Ectodermal cell (in vitro differentiated cells): Measurements from ENCODE around the gene LHCGR.

ENCODE experiments used
- H3K27ac ChIP-seq: 2 replicates; pipeline ENCODE4 v1.7.0; 2013; ENCODE audit warnings: mild to moderate bottlenecking, low read depth, low read length; ENCODE audit not compliant: insufficient read depth, poor library complexity, severe bottlenecking
- H3K27me3 ChIP-seq: 2 replicates; pipeline ENCODE4 v1.7.0; 2013; ENCODE audit warnings: mild to moderate bottlenecking, low read length; ENCODE audit not compliant: insufficient read depth, control insufficient read depth, poor library complexity, severe bottlenecking
- H3K36me3 ChIP-seq: one replicate; pipeline ENCODE4 v1.7.0; 2013; ENCODE audit warnings: low read length; ENCODE audit not compliant: control insufficient read depth, insufficient read depth
- H3K4me1 ChIP-seq: one replicate; pipeline ENCODE4 v1.7.0; 2013; ENCODE audit warnings: low read length; ENCODE audit not compliant: control insufficient read depth, insufficient read depth
- H3K4me3 ChIP-seq: 2 replicates; pipeline ENCODE4 v1.7.0; 2013; ENCODE audit warnings: low read depth, low read length, control low read depth; ENCODE audit not compliant: insufficient read depth
- H3K9me3 ChIP-seq: 2 replicates; pipeline ENCODE4 v1.7.0; 2013; ENCODE audit warnings: mild to moderate bottlenecking, low read length, moderate library complexity; ENCODE audit not compliant: control insufficient read depth
- WGBS, 2 experiments: methylation state at CpG; one replicate each; pipeline ENCODE4 v1.1.7; 2013; ENCODE audit warnings: missing lambda C conversion rate in 2 of 2; 5-methylcytosine and 5-hydroxymethylcytosine counted together

Gene LHCGR

GRCh38 chr2:48693645-48694044, 61.9 kb downstream of the LHCGR start:
- peaks cover 29% of the 10 kb centered on the region for H3K4me1 ChIP-seq
- H3K27me3 ChIP-seq = no peaks in the 10 kb centered on the region
- 57 to 67% methylated on average over 3 of the region's 3 CpGs for WGBS, 2 experiments
- no peaks in the 10 kb centered on the region for H3K9me3 ChIP-seq
- H3K36me3 ChIP-seq = no peaks in the 10 kb centered on the region
- no peak overlapping the region for H3K27ac ChIP-seq
- no peak overlapping the region for H3K4me3 ChIP-seq

GRCh38 chr2:48693066-48693465, 62.5 kb downstream of the LHCGR start:
- 96 to 100% methylated on average over 4 of the region's 4 CpGs for WGBS, 2 experiments

GRCh38 chr2:48691935-48692691, 63.4 kb downstream of the LHCGR start:
- Histone ChIP-seq H3K9me3 (no peaks in the 10 kb centered on the region), H3K27ac (peak overlapping the region; percentile 11), H3K4me3 (no peak overlapping the region), H3K36me3 (no peaks in the 10 kb centered on the region), H3K27me3 (no peaks in the 10 kb centered on the region), H3K4me1 (peaks cover 22% of the 10 kb centered on the region)
- 23 to 48% methylated on average over 2 to 3 of the region's 3 CpGs for WGBS, 2 experiments

More at GRCh38 chr2:48693066-48693465, 62.5 kb downstream of the LHCGR start:
- Histone ChIP-seq H3K36me3 (no peaks in the 10 kb centered on the region), H3K4me3 (no peak overlapping the region), H3K27me3 (no peaks in the 10 kb centered on the region), H3K4me1 (peaks cover 24% of the 10 kb centered on the region), H3K9me3 (no peaks in the 10 kb centered on the region), H3K27ac (no peak overlapping the region)

- 95 to 100% methylated on average over 1 of the region's 1 CpG for WGBS, 2 experiments
Measured at GRCh38 chr2:48685126-48685525, 70.4 kb downstream of the LHCGR start.

GRCh38 chr2:48677450-48677849, 78.1 kb downstream of the LHCGR start:
- no peaks in the 10 kb centered on the region for H3K4me1 ChIP-seq
- H3K27me3 ChIP-seq = no peaks in the 10 kb centered on the region
- WGBS, 2 experiments = 65 to 66% methylated on average over 2 of the region's 2 CpGs
- H3K36me3 ChIP-seq = no peaks in the 10 kb centered on the region
- H3K9me3 ChIP-seq = peaks cover 2% of the 10 kb centered on the region
- no peak overlapping the region for H3K27ac ChIP-seq
- H3K4me3 ChIP-seq = no peak overlapping the region

More at GRCh38 chr2:48685126-48685525, 70.4 kb downstream of the LHCGR start:
- H3K9me3 ChIP-seq = no peaks in the 10 kb centered on the region
- no peaks in the 10 kb centered on the region for H3K4me1 ChIP-seq
- no peak overlapping the region for H3K27ac ChIP-seq
- H3K27me3 ChIP-seq = no peaks in the 10 kb centered on the region
- H3K36me3 ChIP-seq = no peaks in the 10 kb centered on the region
- no peak overlapping the region for H3K4me3 ChIP-seq

- H3K4me3 ChIP-seq = no peak overlapping the region
- H3K27me3 ChIP-seq = no peaks in the 10 kb centered on the region
- H3K36me3 ChIP-seq = no peaks in the 10 kb centered on the region
- H3K9me3 ChIP-seq = peaks cover 2% of the 10 kb centered on the region
- no peaks in the 10 kb centered on the region for H3K4me1 ChIP-seq
- no peak overlapping the region for H3K27ac ChIP-seq
- WGBS, 2 experiments = 78 to 88% methylated on average over 2 of the region's 2 CpGs
Measured at GRCh38 chr2:48674933-48675332, 80.6 kb downstream of the LHCGR start.

- Histone ChIP-seq H3K9me3 (peaks cover 2% of the 10 kb centered on the region), H3K4me3 (no peak overlapping the region), H3K27me3 (no peaks in the 10 kb centered on the region), H3K4me1 (no peaks in the 10 kb centered on the region), H3K27ac (no peak overlapping the region), H3K36me3 (no peaks in the 10 kb centered on the region)
- WGBS, 2 experiments = 95 to 97% methylated on average over 4 of the region's 4 CpGs
Measured at GRCh38 chr2:48673581-48673980, 81.9 kb downstream of the LHCGR start.

GRCh38 chr2:48668992-48669391, 86.5 kb downstream of the LHCGR start:
- Histone ChIP-seq H3K4me1 (no peaks in the 10 kb centered on the region), H3K27ac (no peak overlapping the region), H3K9me3 (peaks cover 2% of the 10 kb centered on the region), H3K4me3 (no peak overlapping the region), H3K27me3 (no peaks in the 10 kb centered on the region), H3K36me3 (no peaks in the 10 kb centered on the region)
- 100% methylated on average over 1 of the region's 1 CpG for WGBS, 2 experiments

- no peaks in the 10 kb centered on the region for H3K9me3 ChIP-seq
- H3K4me3 ChIP-seq = no peak overlapping the region
- no peaks in the 10 kb centered on the region for H3K36me3 ChIP-seq
- H3K27me3 ChIP-seq = no peaks in the 10 kb centered on the region
- no peak overlapping the region for H3K27ac ChIP-seq
- 61 to 79% methylated on average over 4 of the region's 4 CpGs for WGBS, 2 experiments
- no peaks in the 10 kb centered on the region for H3K4me1 ChIP-seq
Measured at GRCh38 chr2:48651158-48651790, 104.2 kb downstream of the LHCGR start.

- Histone ChIP-seq H3K27me3 (no peaks in the 10 kb centered on the region), H3K27ac (no peak overlapping the region), H3K9me3 (no peaks in the 10 kb centered on the region), H3K4me1 (no peaks in the 10 kb centered on the region), H3K4me3 (no peak overlapping the region), H3K36me3 (no peaks in the 10 kb centered on the region)
- 78 to 89% methylated on average over 1 of the region's 1 CpG for WGBS, 2 experiments
Measured at GRCh38 chr2:48638261-48638660, 117.3 kb downstream of the LHCGR start.
